ENCODE results near the gene ABHD14A. TPM values are rescaled to one million over a fixed set of nuclear protein-coding genes. Genes with fewer than 3 reads are reported as not detected.

Gene ABHD14A
- total and polyA plus RNA-seq, 2 of the 4 experiments (the other 2 are of a cell fraction) = 3.4 to 10.0 TPM

DNA sequence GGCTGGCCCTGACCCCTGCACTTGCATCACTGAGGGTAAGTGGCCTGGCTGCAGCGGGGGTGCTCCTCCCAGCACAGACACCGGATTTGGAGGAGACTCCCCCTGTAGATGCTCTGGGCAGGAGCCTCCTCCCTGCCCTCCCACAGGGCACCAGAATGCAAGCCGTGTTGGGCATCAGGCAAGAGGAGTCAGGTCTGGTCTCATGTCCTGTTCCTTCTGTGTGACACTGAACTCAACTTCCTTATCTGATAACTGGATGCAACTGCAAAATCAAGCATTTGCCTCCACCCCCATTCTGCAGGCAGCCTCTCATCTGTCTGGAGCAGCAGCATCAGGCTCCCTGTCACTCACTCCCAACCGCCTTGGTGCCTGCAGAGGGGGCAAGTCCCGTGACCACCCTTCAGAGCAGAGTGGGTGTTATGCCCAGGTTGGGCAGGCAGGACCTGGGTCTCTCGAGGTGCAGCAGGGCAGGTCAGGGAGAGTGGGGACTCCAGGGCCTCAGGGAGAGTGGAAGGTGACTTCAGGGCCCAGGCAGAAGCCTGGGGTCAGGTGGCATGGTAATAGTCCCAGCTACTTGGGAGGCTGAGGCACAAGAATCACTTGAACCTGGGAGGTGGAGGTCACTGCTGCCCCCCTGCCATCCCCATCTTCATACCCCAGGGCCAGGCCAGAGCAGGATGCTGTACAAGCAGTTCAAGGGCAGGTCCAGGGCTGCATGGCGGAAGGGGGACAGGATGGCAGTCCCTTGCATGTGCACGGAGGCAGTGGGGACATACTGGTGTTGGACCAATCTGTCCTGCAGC is 31.4 kb downstream of the ABHD14A start:
- H3K18ac ChIP-seq (ENCODE audit: low read depth, low read length) = no peak overlapping the region
- peak overlapping the region in 1 of 2 experiments; percentile 94; a peak in 2 of 4 replicates for H4K8ac ChIP-seq (ENCODE audit: low read depth in 2 of 2, low read length in 2 of 2)
- H3K9me3 ChIP-seq (ENCODE audit: control insufficient read depth, insufficient read depth, low read length) = no peaks in the 10 kb centered on the region
- H3K27me3 ChIP-seq (ENCODE audit: control insufficient read depth, insufficient read depth, low read length) = no peaks in the 10 kb centered on the region
- H3K27ac ChIP-seq (ENCODE audit: insufficient read depth, low read length) = no peak overlapping the region
- peak overlapping the region; percentile 51; the same call in 1 of the 2 replicates for H2AK5ac ChIP-seq (ENCODE audit: low read depth, low read length)
- ChIA-PET CTCF (interaction anchor here (1.2 to 3.2 kb wide), 2 partner anchors 46 to 116 kb away, joined by 3 to 28 read pairs; no protein-coding TSS in a partner anchor), POLR2A (ENCODE audit: unreplicated experiment) (no interaction called here)
- peak overlapping the region; percentile 91 for H2AFZ ChIP-seq (replicated peaks; ENCODE audit: low read length, poor library complexity)
- in situ Hi-C loops (cut with MboI; ENCODE audit: low sequenced_read_pairs) = no loop called here
- H3K4me1 ChIP-seq (ENCODE audit: control insufficient read depth, insufficient read depth, low read length) = peaks cover 11% of the 10 kb centered on the region
- no peak overlapping the region for H3K14ac ChIP-seq (replicated peaks; ENCODE audit: low read depth, low read length)
- H3K4ac ChIP-seq (ENCODE audit: low read depth, low read length) = 0 out of 2 replicates have a peak overlapping the region, but pooled peaks have one; percentile 34
- no peak overlapping the region; the same call in 1 of the 2 replicates for H3K4me2 ChIP-seq (ENCODE audit: low read depth, low read length)
- intact Hi-C loops (cut with micrococcal nuclease) = no loop called here
- no peak overlapping the region for H2BK5ac ChIP-seq (ENCODE audit: low read depth, low read length, poor library complexity, severe bottlenecking)
- DNase-seq (no peak), ATAC-seq (ENCODE audit: low read depth) (peak; percentile 3; the same call in 1 of the 2 replicates)
- H2BK120ac ChIP-seq (ENCODE audit: low read depth, low read length) = peak overlapping the region; percentile 0; the same call in 1 of the 2 replicates
- H3K9ac ChIP-seq (ENCODE audit: low read depth, low read length) = no peak overlapping the region
- peak overlapping the region; percentile 6; the same call in 1 of the 2 replicates for H2BK20ac ChIP-seq (ENCODE audit: low read depth, low read length)
- WGBS, 2 experiments (ENCODE audit: extremely low coverage in 2 of 2, insufficient read length in 1 of 2) = 49% methylated on average over 4 of the region's 8 CpGs; no CpG with 5 or more reads in 1 of the 2 experiments
- no peak overlapping the region for H3K56ac ChIP-seq (ENCODE audit: extremely low read depth, insufficient read depth, low read length)
- dilution Hi-C loops (cut with HindIII; ENCODE audit: low sequenced_read_pairs, unreplicated experiment) = no loop called here
- H4K5ac ChIP-seq (ENCODE audit: low read depth, low read length) = 0 out of 2 replicates have a peak overlapping the region, but pooled peaks have one; percentile 7
- H4K91ac ChIP-seq (ENCODE audit: insufficient read depth, low read depth, low read length) = 0 out of 2 replicates have a peak overlapping the region, but pooled peaks have one; percentile 27
- no peaks in the 10 kb centered on the region for H3K79me1 ChIP-seq (ENCODE audit: low read depth in 1 of 2, low read length in 2 of 2)
- BruUV-seq (replicated peaks) = no TSS peak
- H2BK15ac ChIP-seq (ENCODE audit: low read depth, low read length) = no peak overlapping the region
- TF ChIP-seq RAD21 (IDR thresholded peaks at IDR 0.05; ENCODE audit: low read length) (no peak), NFE2L2 (IDR thresholded peaks at IDR 0.05; ENCODE audit: low read depth, low read length) (no peak), MXI1 (IDR thresholded peaks at IDR 0.05; ENCODE audit: borderline replicate concordance, low read depth, low read length) (no peak), RCOR1 (IDR thresholded peaks at IDR 0.05; ENCODE audit: insufficient replicate concordance, low read length) (no peak), CEBPB (IDR thresholded peaks at IDR 0.05; ENCODE audit: low read depth, low read length) (no peak), CHD1 (IDR thresholded peaks at IDR 0.05; ENCODE audit: low read depth, low read length) (no peak), ELK1 (IDR thresholded peaks at IDR 0.05; ENCODE audit: borderline replicate concordance, low read depth, low read length) (no peak), POLR2A (IDR thresholded peaks at IDR 0.05; ENCODE audit: low read depth, low read length) (no peak)
- TF ChIP-seq, protein P1, sequence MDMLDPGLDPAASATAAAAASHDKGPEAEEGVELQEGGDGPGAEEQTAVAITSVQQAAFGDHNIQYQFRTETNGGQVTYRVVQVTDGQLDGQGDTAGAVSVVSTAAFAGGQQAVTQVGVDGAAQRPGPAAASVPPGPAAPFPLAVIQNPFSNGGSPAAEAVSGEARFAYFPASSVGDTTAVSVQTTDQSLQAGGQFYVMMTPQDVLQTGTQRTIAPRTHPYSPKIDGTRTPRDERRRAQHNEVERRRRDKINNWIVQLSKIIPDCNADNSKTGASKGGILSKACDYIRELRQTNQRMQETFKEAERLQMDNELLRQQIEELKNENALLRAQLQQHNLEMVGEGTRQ (IDR thresholded peaks at IDR 0.05; ENCODE audit: low read depth, low read length) = no peak
- no peaks in the 10 kb centered on the region for H3K9me1 ChIP-seq (ENCODE audit: insufficient read depth, low read length)
- no peak overlapping the region for H3K4me3 ChIP-seq (ENCODE audit: insufficient read depth, low read depth, low read length)
- no peaks in the 10 kb centered on the region for H3K36me3 ChIP-seq (ENCODE audit: control insufficient read depth, insufficient read depth, low read length)
- H2AK9ac ChIP-seq (replicated peaks; ENCODE audit: low read depth, low read length, poor library complexity) = no peak overlapping the region
- no peaks in the 10 kb centered on the region for H4K20me1 ChIP-seq (ENCODE audit: insufficient read depth, low read length)
- H3K23ac ChIP-seq (ENCODE audit: low read depth, low read length) = no peak overlapping the region
